Measurements from ENCODE around the gene PRRC1. TPM values are rescaled to one million over a fixed set of nuclear protein-coding genes. Genes with fewer than 3 reads are reported as not detected.

The PRRC1 gene
- polyA plus RNA-seq (ENCODE audit: insufficient read depth in 1 of 5, insufficient read length in 5 of 5, low replicate concordance in 1 of 5) = 10 to 100 TPM; 61.4 to 94.5 (median 80.9) TPM
- long read RNA-seq, donor 1, full-length matches to known transcripts = 19 of 37 reads
- long read RNA-seq, donor 1, partial matches to known transcripts = 18 of 37 reads
- long read RNA-seq, donor 1, other reads (novel, unspliced or antisense) = 0 of 37 reads
- long read RNA-seq, donor 2, full-length matches to known transcripts = 5 of 5 reads
- long read RNA-seq, donor 2, partial matches to known transcripts = 0 of 5 reads
- long read RNA-seq, donor 2, other reads (novel, unspliced or antisense) = 0 of 5 reads
- long read RNA-seq, donor 3, full-length matches to known transcripts = 5 of 15 reads
- long read RNA-seq, donor 3, partial matches to known transcripts = 10 of 15 reads
- long read RNA-seq, donor 3, other reads (novel, unspliced or antisense) = 0 of 15 reads
- long read RNA-seq, donor 4, full-length matches to known transcripts = 11 of 22 reads
- long read RNA-seq, donor 4, partial matches to known transcripts = 11 of 22 reads
- long read RNA-seq, donor 4, other reads (novel, unspliced or antisense) = 0 of 22 reads
- long read RNA-seq, donor 5, full-length matches to known transcripts = 15 of 42 reads
- long read RNA-seq, donor 5, partial matches to known transcripts = 27 of 42 reads
- long read RNA-seq, donor 5, other reads (novel, unspliced or antisense) = 0 of 42 reads
- long read RNA-seq, donor 6, full-length matches to known transcripts = 11 of 70 reads
- long read RNA-seq, donor 6, partial matches to known transcripts = 59 of 70 reads
- long read RNA-seq, donor 6, other reads (novel, unspliced or antisense) = 0 of 70 reads
- long read RNA-seq, donor 7, full-length matches to known transcripts = 17 of 49 reads
- long read RNA-seq, donor 7, partial matches to known transcripts = 32 of 49 reads
- long read RNA-seq, donor 7, other reads (novel, unspliced or antisense) = 0 of 49 reads
- long read RNA-seq, donor 8, full-length matches to known transcripts = 7 of 35 reads
- long read RNA-seq, donor 8, partial matches to known transcripts = 28 of 35 reads
- long read RNA-seq, donor 8, other reads (novel, unspliced or antisense) = 0 of 35 reads

GRCh38 chr5:127517480-127518318, at the start of gene PRRC1:
Gene PRRC1 (plus strand): TSS chr5:127517640. CDS start chr5:127523480, 5,840 bp downstream.
- peak; percentile 79 to 80 for DNase-seq

GRCh38 chr5:127471211-127471610, 46.2 kb upstream of the PRRC1 start:
- no peak for DNase-seq

GRCh38 chr5:127472700-127473099, 44.7 kb upstream of the PRRC1 start:
- no peak for DNase-seq

- no peak for DNase-seq
These were observed 31.0 kb upstream of the PRRC1 start for GRCh38 chr5:127486471-127486870.

GRCh38 chr5:127492854-127493738, 24.3 kb upstream of the PRRC1 start:
- DNase-seq = peak; percentile 49 to 62

- no peak for DNase-seq
These were observed 18.9 kb upstream of the PRRC1 start for GRCh38 chr5:127498548-127498947.

- no peak for DNase-seq
These were observed 11.5 kb upstream of the PRRC1 start for GRCh38 chr5:127505905-127506304.

- DNase-seq = no peak
These were observed 10.8 kb upstream of the PRRC1 start for GRCh38 chr5:127506616-127507015.

GRCh38 chr5:127508644-127509373, 8.6 kb upstream of the PRRC1 start:
- DNase-seq = no peak

- DNase-seq = no peak
These were observed 4.0 kb upstream of the PRRC1 start for GRCh38 chr5:127513408-127513970.

GRCh38 chr5:127514816-127515215, 2.6 kb upstream of the PRRC1 start:
- DNase-seq = no peak

- DNase-seq = no peak
These were observed 1.6 kb upstream of the PRRC1 start for GRCh38 chr5:127515693-127516440.

GRCh38 chr5:127517110-127517479, 345 bp upstream of the PRRC1 start:
- DNase-seq = no peak

- DNase-seq = no peak
These were observed 830 bp downstream of the PRRC1 start for GRCh38 chr5:127518319-127518621.

- DNase-seq = no peak
These were observed 2.1 kb downstream of the PRRC1 start for GRCh38 chr5:127519527-127519926.

GRCh38 chr5:127521138-127521770, 3.8 kb downstream of the PRRC1 start:
- no peak for DNase-seq

GRCh38 chr5:127525181-127525580, 7.7 kb downstream of the PRRC1 start:
- no peak for DNase-seq

Data from right lung (tissue), 10 donors.